ENCODE results near the gene GLS. TPM values are rescaled to one million over a fixed set of nuclear protein-coding genes. Genes with fewer than 3 reads are reported as not detected.

GLS gene
- total and polyA plus RNA-seq, 2 of the 13 experiments (the other 11 are each of a cell fraction or from before 2014, with no cell fraction given) = 78.6 to 183 TPM

- TF ChIP-seq FOXA3 (CRISPR knock-in tag; IDR thresholded peaks at IDR 0.05) (peak; percentile 51; the same call in 1 of the 2 replicates), CBX2 (IDR thresholded peaks at IDR 0.05; ENCODE audit: low read depth, low read length) (no peak), CBX2 (CRISPR knock-in tag; IDR thresholded peaks at IDR 0.05; ENCODE audit: low read depth) (no peak), ZSCAN30 (CRISPR knock-in tag; IDR thresholded peaks at IDR 0.05) (no peak), ZNF44 (CRISPR knock-in tag; IDR thresholded peaks at IDR 0.05) (no peak), DNMT1 (CRISPR knock-in tag; IDR thresholded peaks at IDR 0.05) (peak; percentile 86; the same call in 1 of the 2 replicates), FOXO1 (CRISPR knock-in tag; IDR thresholded peaks at IDR 0.05) (no peak), NCOR1 (IDR thresholded peaks at IDR 0.05; ENCODE audit: borderline replicate concordance, low read length) (no peak; the same call in 1 of the 2 replicates), TSC22D2 (CRISPR knock-in tag; IDR thresholded peaks at IDR 0.05; ENCODE audit: borderline replicate concordance) (peak; percentile 74; the same call in 1 of the 2 replicates), NFAT5 (CRISPR knock-in tag; IDR thresholded peaks at IDR 0.05) (0 out of 2 replicates have a peak, but pooled peaks have one; percentile 23), IKZF1 (IDR thresholded peaks at IDR 0.05) (no peak), MXI1 (IDR thresholded peaks at IDR 0.05; ENCODE audit: borderline replicate concordance, low read depth, low read length) (peak; percentile 53), ZFP91 (CRISPR knock-in tag; IDR thresholded peaks at IDR 0.05; ENCODE audit: borderline replicate concordance) (peak; percentile 66; the same call in 1 of the 2 replicates), ZNF512 (CRISPR knock-in tag; IDR thresholded peaks at IDR 0.05) (no peak), ZSCAN29 (CRISPR knock-in tag; conservative IDR thresholded peaks at IDR 0.05) (no peak), ZNF766 (CRISPR knock-in tag; IDR thresholded peaks at IDR 0.05; ENCODE audit: borderline replicate concordance) (peak; percentile 69; the same call in 1 of the 2 replicates), ISX (CRISPR knock-in tag; conservative IDR thresholded peaks at IDR 0.05) (no peak), ZSCAN20 (CRISPR knock-in tag; IDR thresholded peaks at IDR 0.05; ENCODE audit: borderline replicate concordance) (peak; percentile 92), TFE3 (CRISPR knock-in tag; IDR thresholded peaks at IDR 0.05) (peak; percentile 79)
Measured at GRCh38 chr2:190881598-190882410, 1.2 kb downstream of the GLS start (continued).

Measured in HepG2 (cell line).